Stimulated activated CD4-positive, alpha-beta T cell treated with anti-CD3 and anti-CD28 coated beads, Interleukin-12 subunit alpha, Interleukin-12 subunit beta, amount 100 ng/mL, for 24 hours (primary cell): ENCODE measurements around the gene EWSR1.

Experiments
- DNase-seq, 2 experiments: peaks; one replicate each; pipeline ENCODE4 v3.0.0-alpha.2; 2020; ENCODE audit warnings: low read depth in 2 of 2

The EWSR1 gene

DNA sequence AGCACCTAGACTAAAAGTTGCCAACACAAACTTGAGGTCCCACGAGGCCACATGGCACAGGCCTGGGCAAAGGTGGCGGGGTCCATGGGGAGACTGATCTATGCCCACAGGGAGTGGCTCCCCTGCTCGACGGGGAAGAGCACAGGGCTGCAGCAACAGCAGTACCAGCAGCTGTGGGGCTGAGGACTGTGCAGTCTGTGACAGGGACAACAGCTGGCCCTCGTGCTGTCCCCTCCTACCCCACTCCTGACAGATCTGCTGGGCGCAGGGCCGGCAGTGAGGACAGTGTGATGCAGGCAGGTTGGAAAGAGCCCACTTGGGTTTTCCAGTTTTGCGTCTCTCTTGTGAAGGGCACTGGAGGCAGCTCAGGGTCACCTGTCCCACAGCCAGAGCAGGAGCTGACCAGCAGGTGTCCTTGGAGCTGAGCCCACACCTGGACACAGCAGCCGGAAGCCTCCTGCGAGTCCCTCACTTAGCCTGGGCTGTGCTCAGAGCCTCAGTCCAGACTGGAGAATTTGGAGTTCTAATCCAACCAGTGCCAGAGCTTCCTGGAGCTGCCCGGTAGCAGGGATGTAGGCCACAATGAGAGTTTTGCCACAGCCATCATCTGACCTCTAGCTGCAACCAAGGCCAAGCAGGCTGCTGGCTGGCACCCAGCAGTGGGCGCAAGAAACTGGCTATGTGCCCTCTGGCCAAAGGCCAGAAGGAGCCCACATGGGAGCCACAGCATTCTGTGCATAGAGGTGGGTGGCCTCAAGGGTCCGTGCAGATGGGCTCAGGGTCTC is 34.8 kb downstream of the EWSR1 start:
- DNase-seq, result no peak

DNA sequence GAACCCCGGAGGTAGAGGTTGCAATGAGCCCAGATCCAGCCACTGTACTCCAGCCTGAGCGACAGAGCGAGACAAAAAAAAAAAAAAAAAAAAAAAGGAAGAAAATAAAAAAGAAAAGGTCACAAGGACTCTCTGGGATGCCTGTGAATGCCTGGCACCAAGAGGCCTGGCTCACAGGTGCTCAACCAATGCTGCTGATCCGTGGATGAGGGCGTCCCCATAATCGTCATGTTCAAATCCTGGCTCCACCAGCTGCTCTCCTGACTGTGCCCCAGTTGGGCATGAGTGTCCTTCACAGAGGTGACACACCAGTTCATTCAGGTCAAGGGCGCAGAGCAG is 37.7 kb downstream of the EWSR1 start:
- DNase-seq, result no peak

DNA sequence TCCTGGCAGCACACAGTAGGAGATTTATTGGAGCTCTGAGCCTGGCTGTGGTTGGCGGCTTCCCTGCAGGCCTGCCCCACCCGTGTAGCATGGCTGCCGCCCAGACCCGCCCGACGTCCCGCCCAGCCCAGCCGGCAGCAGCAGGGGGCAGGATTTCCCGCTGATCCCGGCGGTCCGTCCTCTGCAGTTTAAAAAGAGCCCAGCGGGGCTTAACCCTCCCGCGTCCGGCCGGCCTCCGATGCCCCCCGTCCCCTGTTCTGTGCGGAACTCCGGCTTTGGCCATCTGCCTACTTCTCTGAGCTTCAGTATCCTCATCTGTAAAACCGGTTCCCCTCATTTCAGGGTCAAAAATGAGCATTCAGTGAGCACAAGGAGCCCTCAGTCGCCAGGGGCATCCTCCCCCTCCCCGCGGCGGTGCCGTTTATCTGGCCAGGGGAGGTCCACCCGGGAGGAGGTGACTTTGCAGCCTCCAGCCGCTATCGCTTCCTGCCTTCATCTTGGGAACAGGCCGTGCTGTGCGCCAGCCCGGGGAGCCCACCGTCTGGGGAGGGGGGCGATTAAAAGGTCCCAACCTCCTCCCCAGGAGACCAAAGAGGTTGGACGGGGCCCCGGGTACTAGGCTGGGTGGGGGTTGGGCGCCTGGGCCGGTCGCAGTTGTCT is 38.2 kb downstream of the EWSR1 start, which contains the start of gene GAS2L1:
TSS of gene GAS2L1 (plus strand) at position 476 of the 660 bp plus-strand sequence. CDS start 1,456 bp downstream, outside the sequence.
- DNase-seq, result peak in 1 of 2 experiments; percentile 42

DNA sequence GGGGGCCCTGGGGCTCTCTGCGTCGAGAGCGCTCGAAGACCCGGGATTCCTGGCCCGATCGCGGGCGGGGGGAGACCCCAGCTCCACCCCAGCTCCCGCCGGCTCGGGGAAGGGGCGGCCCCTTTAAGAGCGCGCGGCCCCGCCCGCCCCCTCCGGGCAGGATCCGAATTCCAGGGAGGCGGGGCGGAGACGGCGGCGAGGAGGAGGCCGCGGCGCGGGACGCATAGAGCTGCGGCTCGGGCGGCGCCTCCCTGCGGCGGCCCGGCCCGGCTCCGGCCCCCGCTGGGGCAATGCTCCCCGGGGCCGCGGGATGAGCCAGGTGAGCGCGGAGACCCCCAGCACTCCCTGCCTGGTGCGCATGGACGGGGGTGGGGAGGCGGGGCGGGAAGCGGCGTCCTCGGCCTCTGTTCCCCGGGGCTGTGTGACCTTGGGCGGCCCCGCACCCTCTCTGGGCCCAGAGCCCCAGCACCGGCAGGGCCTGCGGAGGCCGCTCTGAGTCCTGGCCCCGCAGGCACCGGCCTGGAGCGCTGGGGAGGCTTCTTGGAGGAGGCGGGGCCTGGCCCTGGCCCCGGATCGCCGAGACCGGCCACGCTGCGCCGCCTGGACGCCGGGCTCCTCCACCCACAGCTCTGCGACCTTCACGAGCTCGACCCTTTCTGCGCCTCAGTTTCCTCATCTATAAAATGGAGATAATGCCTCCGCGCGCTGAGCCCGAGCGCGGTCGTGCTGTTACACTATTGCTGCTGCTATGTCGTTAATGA is 38.9 kb downstream of the EWSR1 start:
- no peak for DNase-seq

DNA sequence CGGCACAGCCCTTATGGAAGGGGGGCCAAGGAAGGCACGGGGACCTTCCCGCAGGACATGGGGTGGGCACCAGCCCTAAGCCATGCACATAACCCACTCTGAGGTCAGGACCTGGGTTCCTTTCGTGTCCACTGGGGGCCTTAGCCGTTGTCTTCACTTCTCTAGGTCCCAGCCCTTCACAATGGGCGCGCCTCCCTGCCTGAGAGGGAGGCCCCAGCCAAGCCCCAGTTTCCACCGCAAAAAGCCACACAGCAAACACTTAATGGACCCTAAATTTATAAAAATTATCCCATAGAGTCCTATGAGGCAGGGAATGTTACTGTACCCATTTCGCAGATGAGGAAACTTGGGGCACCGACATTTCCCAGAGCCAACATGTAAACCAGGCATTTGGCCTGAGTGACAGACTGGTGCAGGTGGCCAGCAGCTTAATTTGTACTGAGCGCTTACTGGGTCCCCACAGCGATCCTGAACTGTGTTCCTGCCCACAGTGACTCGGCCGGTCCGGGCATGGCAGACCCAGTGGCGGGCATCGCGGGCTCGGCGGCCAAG is 39.6 kb downstream of the EWSR1 start:
- DNase-seq, result no peak

GRCh38 chr22:29308148-29308790 is 40.2 kb downstream of the EWSR1 start:
- no peak for DNase-seq

DNA sequence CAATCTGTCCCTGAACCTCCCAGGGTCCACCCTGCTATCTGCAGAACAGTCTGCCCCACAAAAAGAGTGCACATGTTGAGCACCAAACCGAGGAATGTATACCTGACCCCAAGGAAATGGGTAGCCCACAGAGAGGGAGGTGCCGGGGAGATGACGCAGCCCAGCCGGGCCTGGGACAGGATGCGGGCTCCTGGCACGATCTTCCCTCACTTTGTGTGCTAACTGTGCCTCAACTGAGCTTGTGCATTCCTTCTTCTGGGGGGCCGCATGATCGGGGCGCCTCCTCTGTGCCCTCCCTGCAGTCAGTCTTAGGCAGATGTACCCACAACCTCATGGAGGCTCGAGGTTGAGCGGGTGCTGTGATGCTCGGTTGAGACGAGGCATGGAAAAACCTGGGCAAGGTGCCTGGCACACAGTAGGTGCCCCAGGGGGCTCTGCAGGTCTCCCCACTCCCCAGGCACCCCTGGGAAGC is 40.8 kb downstream of the EWSR1 start:
- DNase-seq, result no peak

GRCh38 chr22:29309332-29310064 is 41.4 kb downstream of the EWSR1 start:
- no peak for DNase-seq

DNA sequence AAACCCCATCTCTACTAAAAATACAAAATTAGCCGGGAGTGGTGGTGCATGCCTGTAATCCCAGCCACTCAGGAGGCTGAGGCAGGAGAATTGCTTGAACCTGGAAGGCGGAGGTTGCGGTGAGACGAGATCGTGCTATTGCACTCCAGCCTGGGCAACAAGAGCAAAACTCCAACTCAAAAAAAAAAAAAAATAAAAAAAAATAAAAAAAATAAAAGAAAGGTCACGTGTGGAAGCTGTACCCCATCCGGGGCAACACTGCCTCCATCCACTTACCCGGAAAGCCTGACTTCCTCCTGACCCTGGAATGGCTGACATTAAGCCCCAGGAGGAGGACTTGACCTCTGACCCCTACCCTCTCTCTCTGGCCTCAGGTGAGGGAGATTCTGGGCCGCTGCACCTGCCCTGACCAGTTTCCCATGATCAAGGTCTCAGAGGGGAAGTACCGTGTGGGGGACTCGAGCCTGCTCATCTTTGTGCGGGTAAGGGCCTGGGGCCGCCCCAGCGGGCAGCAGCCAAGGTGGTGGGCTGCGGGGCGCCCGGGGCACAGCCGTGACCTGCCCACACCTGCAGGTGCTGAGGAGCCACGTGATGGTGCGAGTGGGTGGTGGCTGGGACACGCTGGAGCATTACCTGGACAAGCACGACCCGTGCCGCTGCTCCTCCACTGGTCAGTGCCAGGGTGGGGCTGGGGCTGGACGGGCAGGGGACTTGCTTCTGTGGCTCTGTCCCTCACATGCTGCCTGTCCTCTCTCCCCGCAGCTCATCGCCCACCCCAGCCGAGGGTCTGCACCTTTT is 42.2 kb downstream of the EWSR1 start:
- no peak for DNase-seq

- peak; percentile 31 to 70 for DNase-seq
Observed at GRCh38 chr22:29310863-29311339, 42.8 kb downstream of the EWSR1 start.

- DNase-seq, result no peak
Observed at GRCh38 chr22:29311464-29312217, 43.6 kb downstream of the EWSR1 start.

- DNase-seq, result no peak
Observed at GRCh38 chr22:29312218-29313125, 44.4 kb downstream of the EWSR1 start.

GRCh38 chr22:29313126-29313575 is 45.1 kb downstream of the EWSR1 start:
- DNase-seq, result no peak

GRCh38 chr22:29313576-29314466 is 45.8 kb downstream of the EWSR1 start:
- no peak for DNase-seq

DNA sequence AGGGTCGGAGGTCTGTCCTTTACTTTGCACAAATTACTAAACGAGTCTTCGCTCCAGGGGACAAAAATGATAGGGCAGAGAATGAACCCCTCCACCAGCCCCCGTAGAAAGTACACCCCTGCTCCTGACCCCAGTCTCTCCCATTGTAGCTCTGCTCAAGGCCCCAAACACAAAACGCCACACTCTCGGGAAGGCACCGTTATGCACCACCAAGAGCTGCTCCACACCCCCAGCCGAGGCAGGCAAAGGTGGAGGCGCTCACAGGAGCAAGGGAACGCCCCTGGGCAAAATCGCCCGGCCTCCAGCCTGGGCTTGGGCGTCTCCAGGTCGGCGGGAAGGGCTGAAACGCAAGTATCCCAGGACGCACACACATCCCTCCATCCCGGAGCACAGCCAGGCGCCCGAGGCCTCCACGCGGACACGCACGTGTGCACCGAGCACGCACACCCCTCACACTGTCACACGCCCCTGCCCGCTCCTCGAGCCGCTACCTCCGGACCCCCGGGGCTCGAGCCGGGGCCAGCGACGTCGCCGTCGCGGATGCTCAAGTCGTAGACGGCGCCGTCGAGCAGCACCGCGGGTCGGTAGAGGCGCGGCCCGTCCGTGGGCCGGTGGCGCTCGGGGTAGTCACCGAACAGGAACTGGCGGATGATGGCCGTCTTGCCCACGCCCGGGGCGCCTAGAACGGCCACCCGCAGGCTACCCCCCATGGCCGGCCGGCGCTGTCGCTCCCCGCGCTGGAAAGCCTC is 46.6 kb downstream of the EWSR1 start:
- DNase-seq, result no peak
